MG63 (cell line): ENCODE data around the gene PIM1. TPM values are rescaled to one million over a fixed set of nuclear protein-coding genes. Genes with fewer than 3 reads are reported as not detected.
A peak's percentile ranks its signal among the peaks of the same experiment; 100 is the strongest.
"Not testable (repeated sequence)": the region's sequence is repeated elsewhere in the genome, so short reads cannot be mapped to it uniquely, and the experiment has no call there.

Experiments
- DNase-seq: peaks from one replicate; pipeline ENCODE4 v3.0.0-alpha.2; 2020
- H3K27me3 ChIP-seq: fragments of 250-450 bp; sonication (Bioruptor Pico); 2 replicates; pipeline ENCODE4 v1.5.1; 2020; ENCODE audit warnings: mild to moderate bottlenecking, moderate library complexity
- H3K36me3 ChIP-seq: fragments of 250-450 bp; sonication (Bioruptor Pico); 2 replicates; pipeline ENCODE4 v1.5.1; 2020; ENCODE audit warnings: mild to moderate bottlenecking, moderate library complexity
- H3K4me3 ChIP-seq: fragments of 250-450 bp; sonication (Bioruptor Pico); 2 replicates; pipeline ENCODE4 v1.5.1; 2020; ENCODE audit warnings: mild to moderate bottlenecking, moderate library complexity
- H3K9me3 ChIP-seq: fragments of 250-450 bp; sonication (Bioruptor Pico); 2 replicates; pipeline ENCODE4 v1.5.1; 2020; ENCODE audit warnings: mild to moderate bottlenecking, moderate library complexity
- total RNA-seq: library from RNA; depleted of rRNA; stranded (reverse); fragments of >200 nt; shearing (Covaris generic); gene quantifications from 2 replicates; pipeline ENCODE4 v1.2.3, GENCODE V29; 2014; ENCODE audit warnings: low replicate concordance; rRNA removed

The PIM1 gene
- 13.0 and 18.9 TPM in 2 replicates for total RNA-seq

- peaks cover 31% of the 10 kb centered on the region for H3K36me3 ChIP-seq
- DNase-seq = peak; percentile 99
- peak within 1 kb of the TSS; percentile 90 for H3K4me3 ChIP-seq
- no peaks in the 10 kb centered on the region for H3K9me3 ChIP-seq
- no peaks in the 10 kb centered on the region for H3K27me3 ChIP-seq
Observed at GRCh38 chr6:37169496-37170272, at the start of gene PIM1. PIM1 (plus strand) TSS chr6:37170152; CDS start chr6:37170576, 424 bp downstream.

GRCh38 chr6:37121556-37121955 is 48.4 kb upstream of the PIM1 start:
- H3K36me3 ChIP-seq = no peaks in the 10 kb centered on the region
- no peaks in the 10 kb centered on the region for H3K27me3 ChIP-seq
- H3K4me3 ChIP-seq = no peak overlapping the region
- H3K9me3 ChIP-seq = no peaks in the 10 kb centered on the region
- no peak for DNase-seq

DNA sequence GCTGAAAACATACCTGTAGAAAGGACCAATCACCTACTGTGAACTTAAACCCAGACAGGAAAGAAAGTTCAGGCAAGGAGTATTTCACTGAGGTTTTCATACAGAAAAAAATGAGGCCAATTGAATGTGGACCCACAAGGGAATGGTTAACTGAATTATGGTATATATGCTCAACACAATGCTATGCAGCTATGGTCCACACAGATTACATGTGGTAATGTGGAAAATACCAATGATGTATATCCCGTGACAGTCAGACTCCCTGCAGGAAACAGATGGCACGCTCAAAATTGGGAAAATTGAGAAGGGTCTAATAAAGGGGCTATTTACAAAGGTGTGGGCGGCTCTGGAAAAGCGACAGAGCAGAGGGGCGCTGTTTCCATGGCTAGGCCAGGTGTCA is 47.1 kb upstream of the PIM1 start:
- Histone ChIP-seq H3K27me3 (no peaks in the 10 kb centered on the region), H3K4me3 (no peak overlapping the region), H3K9me3 (no peaks in the 10 kb centered on the region), H3K36me3 (no peaks in the 10 kb centered on the region)
- no peak for DNase-seq

DNA sequence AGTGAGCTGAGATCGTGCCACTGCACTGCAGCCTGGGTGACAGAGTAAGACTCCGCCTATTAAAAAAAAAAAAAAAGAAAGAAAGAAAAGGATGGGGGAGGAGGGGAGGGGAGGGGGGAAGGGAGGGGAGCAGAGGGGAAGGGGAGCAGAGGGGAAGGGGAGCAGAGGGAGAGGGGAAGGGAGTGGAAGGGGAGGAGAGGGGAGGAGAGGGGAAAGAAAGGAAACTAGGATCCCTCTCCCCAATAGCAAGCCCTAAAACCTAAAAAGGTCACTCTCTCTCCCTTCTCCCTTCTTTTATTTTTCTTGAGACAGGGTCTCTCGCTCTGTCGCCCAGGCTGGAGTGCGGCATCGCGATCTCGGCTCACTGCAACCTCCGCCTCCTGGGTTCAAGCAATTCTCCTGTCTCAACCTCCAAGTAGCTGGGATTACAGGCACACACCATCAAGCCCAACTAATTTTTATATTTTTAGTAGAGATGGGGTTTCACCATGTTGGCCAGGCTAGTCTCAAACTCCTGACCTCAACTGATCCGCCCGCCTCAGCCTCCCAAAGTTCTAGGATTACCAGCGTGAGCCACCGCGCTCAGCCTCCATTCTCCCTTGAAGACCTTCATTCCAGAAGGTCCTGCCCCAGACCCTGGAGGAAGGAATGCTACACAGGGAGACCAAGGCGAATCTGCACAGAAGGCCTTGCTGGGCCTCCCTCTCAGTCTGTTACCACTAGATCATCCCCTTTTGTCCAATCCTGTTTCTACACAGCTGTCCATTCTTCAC is 45.8 kb upstream of the PIM1 start:
- DNase-seq = no peak
- no peaks in the 10 kb centered on the region for H3K9me3 ChIP-seq
- H3K36me3 ChIP-seq = no peaks in the 10 kb centered on the region
- no peak overlapping the region for H3K4me3 ChIP-seq
- H3K27me3 ChIP-seq = no peaks in the 10 kb centered on the region

- no peak for DNase-seq
- H3K4me3 ChIP-seq = no peak overlapping the region
- H3K9me3 ChIP-seq = no peaks in the 10 kb centered on the region
- H3K36me3 ChIP-seq = no peaks in the 10 kb centered on the region
- no peaks in the 10 kb centered on the region for H3K27me3 ChIP-seq
Observed at GRCh38 chr6:37125774-37126492, 44.0 kb upstream of the PIM1 start.

DNA sequence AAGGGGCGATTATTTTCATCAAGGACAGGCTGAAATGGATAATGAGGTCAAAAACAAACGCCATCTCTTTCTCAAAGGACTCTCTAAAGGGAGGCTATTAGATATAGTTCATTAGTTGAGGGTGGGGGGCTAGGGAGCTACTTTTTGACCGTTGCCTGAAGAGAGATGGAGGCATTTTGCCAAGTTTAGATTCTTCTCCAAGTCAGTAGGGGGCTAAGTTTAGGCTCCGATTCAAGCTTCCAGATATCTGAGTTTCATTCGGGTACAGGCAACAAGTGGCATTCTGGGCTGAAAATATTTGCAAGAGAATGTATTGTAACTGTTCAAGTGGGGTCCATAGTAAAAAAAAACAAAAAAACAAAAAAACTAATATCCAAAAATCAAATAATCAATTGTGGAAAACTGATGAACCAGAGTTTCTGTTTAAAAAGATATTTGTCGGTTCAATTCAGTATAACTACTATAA is 43.4 kb upstream of the PIM1 start:
- Histone ChIP-seq H3K27me3 (no peaks in the 10 kb centered on the region), H3K4me3 (no peak overlapping the region), H3K36me3 (no peaks in the 10 kb centered on the region), H3K9me3 (no peaks in the 10 kb centered on the region)
- DNase-seq = no peak

DNA sequence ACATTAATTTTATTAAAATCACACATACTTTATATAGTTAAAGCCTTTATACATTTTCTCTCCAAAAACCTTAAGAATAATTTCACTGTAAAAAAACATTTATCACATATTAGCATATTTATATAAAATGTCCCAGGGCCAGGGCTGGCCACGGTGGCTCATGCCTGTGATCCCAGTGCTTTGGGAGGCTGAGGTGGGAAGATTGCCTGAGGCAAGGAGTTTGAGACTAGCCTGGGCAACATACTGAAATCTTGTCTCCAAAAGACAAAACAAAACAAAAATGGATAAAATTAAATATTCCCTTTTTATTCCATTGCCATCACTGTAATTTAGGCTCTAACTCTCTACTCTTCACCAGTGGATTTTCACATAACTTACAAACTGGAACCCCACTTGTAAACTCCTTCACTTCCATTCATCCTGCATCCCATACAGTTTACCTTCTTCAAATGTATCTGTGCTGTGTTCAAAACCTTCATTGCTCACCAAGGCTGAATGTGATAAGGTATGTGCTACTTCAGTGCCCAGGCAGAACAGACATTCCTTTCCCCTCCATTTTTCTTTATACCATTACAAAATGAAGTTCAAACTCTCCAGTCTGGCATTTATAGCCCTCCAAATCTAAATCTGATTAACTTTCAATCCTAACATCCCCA is 42.9 kb upstream of the PIM1 start:
- H3K36me3 ChIP-seq = no peaks in the 10 kb centered on the region

DNA sequence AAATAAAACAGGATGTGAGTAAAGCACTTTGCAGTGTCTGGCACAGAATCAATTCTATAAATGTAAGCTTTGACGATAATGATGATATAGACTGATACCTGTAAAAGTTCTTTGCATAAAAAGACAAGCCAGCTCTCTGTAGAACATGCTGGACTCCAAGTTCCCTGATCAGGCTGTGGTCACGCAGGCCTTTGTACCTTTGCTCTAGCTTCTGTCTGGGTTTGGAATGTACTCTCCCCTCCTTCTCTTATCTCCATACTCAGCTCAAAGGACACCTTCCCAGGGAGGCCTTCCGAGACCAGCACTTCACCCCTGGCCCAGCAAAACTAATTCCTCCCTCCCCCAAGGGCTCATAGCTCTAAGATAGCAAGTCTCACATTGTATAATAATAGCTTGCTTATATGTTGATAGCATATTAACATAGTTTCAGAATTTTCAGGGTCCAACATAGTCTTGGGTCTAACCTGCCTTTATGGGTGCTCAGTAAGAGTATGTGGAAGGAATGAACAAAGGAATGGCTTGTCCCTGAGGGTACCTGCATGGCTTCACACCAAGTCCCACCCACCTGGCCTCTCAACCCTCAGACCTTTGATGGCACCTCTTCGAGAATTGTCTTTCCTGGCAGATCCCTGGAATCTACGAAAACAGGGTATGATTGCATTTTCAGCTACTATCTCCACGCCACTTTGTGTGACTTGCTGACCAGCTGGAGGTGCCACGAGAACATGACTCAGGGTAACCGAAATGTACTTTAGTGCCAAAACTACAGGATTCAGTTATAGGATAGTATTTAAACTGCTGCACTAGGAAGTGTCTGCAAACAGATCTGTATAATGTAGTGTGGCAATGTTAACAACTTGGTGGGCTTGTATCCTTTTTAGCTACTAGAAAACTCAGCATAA is 41.7 kb upstream of the PIM1 start:
- no peaks in the 10 kb centered on the region for H3K36me3 ChIP-seq
- H3K4me3 ChIP-seq = no peak overlapping the region
- no peaks in the 10 kb centered on the region for H3K9me3 ChIP-seq
- peak; percentile 68 for DNase-seq
- no peaks in the 10 kb centered on the region for H3K27me3 ChIP-seq

More for the DNA sequence above, 42.9 kb upstream of the PIM1 start:
- Histone ChIP-seq H3K9me3 (no peaks in the 10 kb centered on the region), H3K27me3 (no peaks in the 10 kb centered on the region), H3K4me3 (no peak overlapping the region)
- no peak for DNase-seq

DNA sequence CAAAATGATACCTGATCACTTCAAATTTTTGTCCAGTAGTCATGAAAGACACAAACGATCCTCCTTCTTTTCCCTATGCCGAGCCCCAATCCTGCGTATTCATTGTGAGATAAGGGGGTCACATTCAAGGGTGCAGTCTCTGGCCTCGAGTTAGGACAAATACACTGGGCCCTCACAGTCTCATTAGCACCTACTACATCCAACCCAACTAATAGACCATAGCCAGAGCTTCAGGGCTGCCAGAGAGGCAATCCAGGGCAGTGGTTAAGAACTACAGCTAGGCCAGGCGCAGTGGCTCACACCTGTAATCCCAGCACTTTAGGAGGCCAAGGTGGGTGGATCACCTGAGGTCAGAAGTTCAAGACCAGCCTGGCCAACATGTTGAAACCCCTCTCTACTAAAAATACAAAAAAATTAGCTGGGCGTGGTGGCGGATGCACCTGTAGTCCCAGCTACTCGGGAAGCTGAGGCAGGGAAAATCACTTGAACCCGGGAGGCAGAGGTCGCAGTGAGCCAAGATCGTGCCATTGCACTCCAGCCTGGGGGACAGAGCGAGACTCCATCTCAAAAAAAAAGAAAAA is 41.0 kb upstream of the PIM1 start:
- not testable (repeated sequence) for H3K36me3 ChIP-seq, H3K4me3 ChIP-seq, H3K9me3 ChIP-seq, H3K27me3 ChIP-seq, DNase-seq

- Histone ChIP-seq H3K36me3 (no peaks in the 10 kb centered on the region), H3K4me3 (no peak overlapping the region), H3K9me3 (no peaks in the 10 kb centered on the region), H3K27me3 (no peaks in the 10 kb centered on the region)
- DNase-seq = no peak
Observed at GRCh38 chr6:37129566-37129965, 40.4 kb upstream of the PIM1 start.

GRCh38 chr6:37130704-37131103 is 39.2 kb upstream of the PIM1 start:
- Histone ChIP-seq H3K4me3 (no peak overlapping the region), H3K27me3 (no peaks in the 10 kb centered on the region), H3K36me3 (no peaks in the 10 kb centered on the region), H3K9me3 (no peaks in the 10 kb centered on the region)
- no peak for DNase-seq

GRCh38 chr6:37131104-37131959 is 38.6 kb upstream of the PIM1 start:
- no peaks in the 10 kb centered on the region for H3K9me3 ChIP-seq
- peak; percentile 34 for DNase-seq

GRCh38 chr6:37131960-37132253 is 38.0 kb upstream of the PIM1 start:
- Histone ChIP-seq H3K4me3 (no peak overlapping the region), H3K27me3 (no peaks in the 10 kb centered on the region), H3K9me3 (no peaks in the 10 kb centered on the region), H3K36me3 (no peaks in the 10 kb centered on the region)
- DNase-seq = no peak

More at GRCh38 chr6:37131104-37131959, 38.6 kb upstream of the PIM1 start:
- Histone ChIP-seq H3K36me3 (no peaks in the 10 kb centered on the region), H3K4me3 (no peak overlapping the region), H3K27me3 (no peaks in the 10 kb centered on the region)

DNA sequence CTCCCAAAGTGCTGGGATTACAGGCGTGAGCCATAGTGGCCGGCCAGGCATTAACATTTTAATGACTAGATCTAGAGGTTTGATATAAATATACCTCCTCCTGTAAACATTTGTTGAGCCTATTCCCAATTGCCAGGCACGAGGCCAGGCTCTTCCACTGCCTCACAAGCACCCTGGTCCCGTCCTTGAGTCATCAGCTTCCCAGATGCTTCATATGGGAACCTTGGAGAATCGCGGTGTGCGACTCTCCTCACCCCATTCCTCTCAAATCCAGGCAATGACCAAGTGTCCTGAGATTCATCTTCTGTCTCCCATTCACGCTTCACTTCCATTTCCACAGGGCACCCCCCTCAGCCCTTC is 35.9 kb upstream of the PIM1 start:
- no peaks in the 10 kb centered on the region for H3K27me3 ChIP-seq
- no peaks in the 10 kb centered on the region for H3K9me3 ChIP-seq
- H3K4me3 ChIP-seq = peak overlapping the region; percentile 12
- peak; percentile 97 for DNase-seq
- no peaks in the 10 kb centered on the region for H3K36me3 ChIP-seq
